Mesothelial cell of epicardium (in vitro differentiated cells): ENCODE results near the gene PDGFD. TPM values are rescaled to one million over a fixed set of nuclear protein-coding genes. Genes with fewer than 3 reads are reported as not detected.

ENCODE experiments used
- DNase-seq, 2 experiments: peaks; one replicate each; pipeline ENCODE4 v3.0.0; 2021; ENCODE audit warnings: low spot score in 2 of 2; ENCODE audit not compliant: unreplicated experiment in 2 of 2
- H3K27ac Mint-ChIP-seq: 2 replicates; pipeline ENCODE4 v1.8.0; 2021; ENCODE audit warnings: mixed read lengths
- H3K27me3 Mint-ChIP-seq: 2 replicates; pipeline ENCODE4 v1.8.0; 2021; ENCODE audit warnings: low read depth, mixed read lengths
- H3K36me3 Mint-ChIP-seq: 2 replicates; pipeline ENCODE4 v1.8.0; 2021; ENCODE audit warnings: mixed read lengths
- H3K4me1 Mint-ChIP-seq: 2 replicates; pipeline ENCODE4 v1.8.0; 2021; ENCODE audit warnings: mixed read lengths
- H3K4me3 Mint-ChIP-seq: 2 replicates; pipeline ENCODE4 v1.8.0; 2021; ENCODE audit warnings: mild to moderate bottlenecking, moderate library complexity, mixed read lengths
- H3K9me3 Mint-ChIP-seq: 2 replicates; pipeline ENCODE4 v1.8.0; 2021; ENCODE audit warnings: mixed read lengths
- total RNA-seq: library from RNA; stranded (reverse); gene quantifications from 3 replicates; pipeline ENCODE4 v1.2.1, GENCODE V29; 2021
- TF ChIP-seq, protein P1 (sequence below): fragments of 200-600 bp; sonication (generic); IDR thresholded peaks from one replicate; pipeline ENCODE4 v1.5.0; 2021; ENCODE audit warnings: antibody characterized with exemption; ENCODE audit not compliant: unreplicated experiment

PDGFD gene
- total RNA-seq, 1 donor from 2014 or later, result 29.1 TPM

DNA sequence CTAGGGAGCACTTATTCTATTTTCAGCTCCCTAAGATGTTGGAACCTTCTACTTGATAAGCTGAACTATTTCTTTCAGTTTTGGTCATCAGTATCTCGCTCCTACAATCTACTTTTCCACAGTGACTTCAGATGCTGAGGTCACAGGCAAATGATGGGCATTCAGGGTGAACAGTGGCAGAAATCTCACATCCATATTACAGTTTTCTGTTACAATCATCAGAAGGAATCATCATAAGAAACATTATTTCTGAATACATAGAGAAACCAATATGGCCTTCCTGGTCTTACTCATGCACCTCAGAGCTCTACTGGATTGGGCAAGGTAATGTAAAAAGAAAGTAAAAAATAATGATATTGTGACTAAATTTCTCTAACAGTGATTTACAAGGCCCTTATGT, 166.9 kb downstream of the PDGFD start:
- no peak for DNase-seq
- TF ChIP-seq, protein P1, sequence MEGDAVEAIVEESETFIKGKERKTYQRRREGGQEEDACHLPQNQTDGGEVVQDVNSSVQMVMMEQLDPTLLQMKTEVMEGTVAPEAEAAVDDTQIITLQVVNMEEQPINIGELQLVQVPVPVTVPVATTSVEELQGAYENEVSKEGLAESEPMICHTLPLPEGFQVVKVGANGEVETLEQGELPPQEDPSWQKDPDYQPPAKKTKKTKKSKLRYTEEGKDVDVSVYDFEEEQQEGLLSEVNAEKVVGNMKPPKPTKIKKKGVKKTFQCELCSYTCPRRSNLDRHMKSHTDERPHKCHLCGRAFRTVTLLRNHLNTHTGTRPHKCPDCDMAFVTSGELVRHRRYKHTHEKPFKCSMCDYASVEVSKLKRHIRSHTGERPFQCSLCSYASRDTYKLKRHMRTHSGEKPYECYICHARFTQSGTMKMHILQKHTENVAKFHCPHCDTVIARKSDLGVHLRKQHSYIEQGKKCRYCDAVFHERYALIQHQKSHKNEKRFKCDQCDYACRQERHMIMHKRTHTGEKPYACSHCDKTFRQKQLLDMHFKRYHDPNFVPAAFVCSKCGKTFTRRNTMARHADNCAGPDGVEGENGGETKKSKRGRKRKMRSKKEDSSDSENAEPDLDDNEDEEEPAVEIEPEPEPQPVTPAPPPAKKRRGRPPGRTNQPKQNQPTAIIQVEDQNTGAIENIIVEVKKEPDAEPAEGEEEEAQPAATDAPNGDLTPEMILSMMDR, result no peak
- Mint-ChIP-seq H3K4me3 (no peak overlapping the region), H3K9me3 (no peaks in the 10 kb centered on the region), H3K27me3 (no peaks in the 10 kb centered on the region), H3K27ac (no peak overlapping the region), H3K4me1 (no peaks in the 10 kb centered on the region), H3K36me3 (peaks cover 6% of the 10 kb centered on the region)

DNA sequence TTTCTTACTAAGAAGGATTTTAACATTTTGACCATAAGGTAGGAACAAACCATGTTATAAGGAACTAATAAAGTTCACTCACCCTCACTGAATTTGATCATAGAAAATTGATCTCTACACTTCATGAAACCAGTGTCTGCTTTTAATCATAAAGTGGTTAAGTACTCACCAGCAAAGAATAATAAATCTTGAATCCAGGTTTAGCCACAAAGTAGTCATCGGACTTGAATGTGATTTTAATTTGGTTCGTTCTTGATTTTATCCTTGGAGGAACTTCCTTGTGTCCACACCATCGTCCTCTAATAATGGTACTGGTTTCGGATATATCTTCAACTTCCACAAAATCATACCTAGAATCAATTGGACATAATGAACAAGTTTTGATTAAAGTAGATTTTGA, 168.1 kb downstream of the PDGFD start:
- Mint-ChIP-seq H3K27ac (no peak overlapping the region), H3K4me3 (no peak overlapping the region), H3K4me1 (no peaks in the 10 kb centered on the region), H3K9me3 (no peaks in the 10 kb centered on the region), H3K36me3 (peaks cover 6% of the 10 kb centered on the region), H3K27me3 (no peaks in the 10 kb centered on the region)
- TF ChIP-seq, protein P1, result no peak
- no peak for DNase-seq

DNA sequence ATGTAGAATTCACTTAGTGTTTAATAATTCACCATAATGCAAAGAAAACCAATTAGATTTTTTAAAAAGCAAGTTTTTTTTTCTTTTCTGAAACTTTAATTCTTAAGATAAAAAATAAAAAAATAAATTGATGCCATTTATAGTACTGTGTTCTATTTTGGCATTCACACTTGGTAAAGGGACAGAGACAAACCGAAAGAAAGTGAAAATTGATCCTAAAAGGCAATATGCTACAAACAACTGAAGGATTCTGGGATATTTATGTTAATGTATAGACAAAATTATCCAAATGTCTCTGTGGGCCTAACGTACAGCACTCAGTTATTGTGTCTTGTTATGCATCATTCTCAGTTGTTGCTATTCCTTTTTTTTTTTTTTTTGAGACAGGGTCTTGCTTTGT, 169.4 kb downstream of the PDGFD start:
- Mint-ChIP-seq H3K27ac (no peak overlapping the region), H3K9me3 (no peaks in the 10 kb centered on the region), H3K36me3 (peaks cover 6% of the 10 kb centered on the region), H3K4me3 (no peak overlapping the region), H3K27me3 (no peaks in the 10 kb centered on the region), H3K4me1 (no peaks in the 10 kb centered on the region)
- TF ChIP-seq, protein P1, result no peak
- DNase-seq, result no peak

- no peak overlapping the region for H3K4me3 Mint-ChIP-seq
- DNase-seq, result no peak
- peaks cover 6% of the 10 kb centered on the region for H3K36me3 Mint-ChIP-seq
- no peaks in the 10 kb centered on the region for H3K4me1 Mint-ChIP-seq
- TF ChIP-seq, protein P1, result no peak
- H3K27me3 Mint-ChIP-seq, result no peaks in the 10 kb centered on the region
- H3K27ac Mint-ChIP-seq, result no peak overlapping the region
- H3K9me3 Mint-ChIP-seq, result no peaks in the 10 kb centered on the region
Observed at GRCh38 chr11:103994094-103994493, 169.9 kb downstream of the PDGFD start.

DNA sequence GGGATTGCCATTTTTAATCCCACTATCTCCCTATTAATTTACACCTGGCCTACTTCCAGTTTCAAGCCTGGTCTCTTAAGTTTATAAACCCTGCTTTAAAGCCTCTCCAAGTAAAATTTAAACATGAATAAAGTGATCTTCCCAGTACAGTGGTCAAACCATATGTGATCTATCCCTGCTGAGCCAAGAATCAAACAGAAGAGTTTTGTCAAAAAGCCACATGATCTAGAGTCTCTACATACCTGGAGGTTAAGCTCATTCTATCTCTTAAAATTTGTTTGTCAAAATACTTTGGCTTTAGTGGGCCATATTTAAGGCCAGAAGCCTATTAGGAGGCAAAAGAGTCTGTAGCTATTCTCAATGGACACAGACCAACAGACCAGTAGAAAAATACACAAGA, 170.4 kb downstream of the PDGFD start:
- Mint-ChIP-seq H3K4me3 (no peak overlapping the region), H3K9me3 (no peaks in the 10 kb centered on the region), H3K36me3 (peaks cover 4% of the 10 kb centered on the region), H3K27ac (no peak overlapping the region), H3K4me1 (no peaks in the 10 kb centered on the region), H3K27me3 (no peaks in the 10 kb centered on the region)
- no peak for DNase-seq
- TF ChIP-seq, protein P1, result no peak

DNA sequence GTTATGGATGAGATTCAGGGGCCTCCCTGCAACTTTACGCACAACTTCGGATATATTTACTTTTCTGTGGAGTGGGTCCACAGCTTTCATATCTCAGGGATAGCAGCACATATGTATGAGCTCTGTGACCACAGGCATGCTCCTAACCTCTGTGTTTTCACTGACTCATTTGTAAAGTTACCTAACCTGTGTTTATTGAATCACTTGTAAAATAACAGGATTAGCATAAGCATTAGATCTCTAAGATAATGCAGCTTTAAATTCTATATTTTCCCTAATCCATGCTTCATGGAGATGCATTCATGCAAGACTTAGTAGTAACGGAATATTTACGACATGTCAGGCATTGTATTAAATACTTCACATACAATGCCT, 175.4 kb downstream of the PDGFD start:
- Mint-ChIP-seq H3K36me3 (peaks cover 15% of the 10 kb centered on the region), H3K9me3 (peaks cover 13% of the 10 kb centered on the region), H3K27me3 (no peaks in the 10 kb centered on the region), H3K27ac (no peak overlapping the region), H3K4me3 (no peak overlapping the region), H3K4me1 (no peaks in the 10 kb centered on the region)
- TF ChIP-seq, protein P1, result no peak
- no peak for DNase-seq
